Choroid plexus epithelial cell (primary cell): Measurements from ENCODE around the gene ESYT2.

ENCODE experiments used
- DNase-seq: peaks from one replicate; pipeline ENCODE4 v3.0.0-alpha.2; 2010; ENCODE audit warnings: low read depth
- H3K4me3 ChIP-seq: 2 replicates; pipeline ENCODE4 v1.5.1; 2011; ENCODE audit warnings: low read depth, mild to moderate bottlenecking, control low read depth, low read length, moderate library complexity
- TF ChIP-seq, protein P1 (sequence below): conservative IDR thresholded peaks from 2 replicates; pipeline ENCODE4 v1.5.1; 2011; ENCODE audit warnings: low read depth, mild to moderate bottlenecking, control low read depth, inconsistent platforms, low read length, moderate library complexity

ESYT2 gene

DNA sequence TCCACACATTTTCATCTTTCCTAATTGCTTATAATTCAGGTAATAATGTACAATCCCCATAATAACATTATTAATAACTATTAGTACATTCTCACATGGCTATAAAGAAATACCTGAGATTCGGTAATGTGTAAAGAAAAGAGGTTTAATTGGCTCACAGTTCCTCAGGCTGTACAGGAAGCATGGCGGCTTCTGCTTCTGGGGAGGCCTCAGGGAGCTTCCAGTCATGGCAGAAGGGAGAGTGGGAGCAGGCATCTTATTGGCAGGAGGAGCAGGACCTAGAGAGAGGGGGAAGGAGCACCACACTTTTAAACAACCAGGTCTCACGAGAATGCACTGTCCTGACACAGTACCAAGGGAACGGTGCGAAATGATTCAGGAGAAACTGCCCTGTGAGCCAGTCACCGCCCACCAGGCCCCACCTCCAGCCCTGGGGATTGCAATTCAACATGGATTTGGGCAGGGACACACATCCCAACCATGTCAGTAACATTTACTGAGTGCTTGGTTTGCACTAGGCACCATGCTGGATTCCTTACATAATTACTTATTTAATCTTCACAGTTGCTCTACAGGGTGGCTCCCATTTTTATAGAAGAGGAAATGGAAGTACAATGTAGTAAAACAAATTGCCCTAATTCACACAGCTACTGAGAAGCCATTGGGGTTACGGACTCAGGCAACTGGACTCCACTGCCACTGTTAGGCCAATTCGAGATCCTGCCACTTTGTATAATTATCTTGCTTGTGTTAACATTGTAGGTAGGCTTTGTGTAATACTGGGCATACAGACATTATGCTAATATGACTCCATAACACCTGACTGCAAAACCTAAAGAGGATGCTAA, 8.7 kb upstream of the ESYT2 start:
- DNase-seq: no peak
- TF ChIP-seq, protein P1, sequence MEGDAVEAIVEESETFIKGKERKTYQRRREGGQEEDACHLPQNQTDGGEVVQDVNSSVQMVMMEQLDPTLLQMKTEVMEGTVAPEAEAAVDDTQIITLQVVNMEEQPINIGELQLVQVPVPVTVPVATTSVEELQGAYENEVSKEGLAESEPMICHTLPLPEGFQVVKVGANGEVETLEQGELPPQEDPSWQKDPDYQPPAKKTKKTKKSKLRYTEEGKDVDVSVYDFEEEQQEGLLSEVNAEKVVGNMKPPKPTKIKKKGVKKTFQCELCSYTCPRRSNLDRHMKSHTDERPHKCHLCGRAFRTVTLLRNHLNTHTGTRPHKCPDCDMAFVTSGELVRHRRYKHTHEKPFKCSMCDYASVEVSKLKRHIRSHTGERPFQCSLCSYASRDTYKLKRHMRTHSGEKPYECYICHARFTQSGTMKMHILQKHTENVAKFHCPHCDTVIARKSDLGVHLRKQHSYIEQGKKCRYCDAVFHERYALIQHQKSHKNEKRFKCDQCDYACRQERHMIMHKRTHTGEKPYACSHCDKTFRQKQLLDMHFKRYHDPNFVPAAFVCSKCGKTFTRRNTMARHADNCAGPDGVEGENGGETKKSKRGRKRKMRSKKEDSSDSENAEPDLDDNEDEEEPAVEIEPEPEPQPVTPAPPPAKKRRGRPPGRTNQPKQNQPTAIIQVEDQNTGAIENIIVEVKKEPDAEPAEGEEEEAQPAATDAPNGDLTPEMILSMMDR: no peak
- no peak overlapping the region for H3K4me3 ChIP-seq

DNA sequence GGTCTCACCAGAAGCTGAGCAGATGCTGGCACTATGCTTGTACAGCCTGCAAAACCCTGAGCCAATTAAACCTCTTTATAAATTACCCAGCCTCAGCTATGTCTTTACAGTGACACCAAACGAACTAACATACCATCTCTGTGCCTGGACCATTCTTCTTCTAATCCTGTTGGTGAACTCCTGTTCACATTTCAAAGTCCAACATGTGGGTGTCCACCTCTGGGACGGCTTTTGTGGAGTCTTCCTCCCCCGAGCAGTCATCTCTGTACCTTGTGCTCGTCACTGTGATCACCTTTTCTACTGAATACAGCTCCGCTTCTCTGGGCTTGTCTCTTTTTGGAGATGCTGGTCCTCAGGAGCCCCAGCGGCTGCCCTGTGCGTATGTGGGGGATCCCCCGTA, 7.4 kb upstream of the ESYT2 start:
- TF ChIP-seq, protein P1: no peak
- H3K4me3 ChIP-seq: no peak overlapping the region
- DNase-seq: no peak

DNA sequence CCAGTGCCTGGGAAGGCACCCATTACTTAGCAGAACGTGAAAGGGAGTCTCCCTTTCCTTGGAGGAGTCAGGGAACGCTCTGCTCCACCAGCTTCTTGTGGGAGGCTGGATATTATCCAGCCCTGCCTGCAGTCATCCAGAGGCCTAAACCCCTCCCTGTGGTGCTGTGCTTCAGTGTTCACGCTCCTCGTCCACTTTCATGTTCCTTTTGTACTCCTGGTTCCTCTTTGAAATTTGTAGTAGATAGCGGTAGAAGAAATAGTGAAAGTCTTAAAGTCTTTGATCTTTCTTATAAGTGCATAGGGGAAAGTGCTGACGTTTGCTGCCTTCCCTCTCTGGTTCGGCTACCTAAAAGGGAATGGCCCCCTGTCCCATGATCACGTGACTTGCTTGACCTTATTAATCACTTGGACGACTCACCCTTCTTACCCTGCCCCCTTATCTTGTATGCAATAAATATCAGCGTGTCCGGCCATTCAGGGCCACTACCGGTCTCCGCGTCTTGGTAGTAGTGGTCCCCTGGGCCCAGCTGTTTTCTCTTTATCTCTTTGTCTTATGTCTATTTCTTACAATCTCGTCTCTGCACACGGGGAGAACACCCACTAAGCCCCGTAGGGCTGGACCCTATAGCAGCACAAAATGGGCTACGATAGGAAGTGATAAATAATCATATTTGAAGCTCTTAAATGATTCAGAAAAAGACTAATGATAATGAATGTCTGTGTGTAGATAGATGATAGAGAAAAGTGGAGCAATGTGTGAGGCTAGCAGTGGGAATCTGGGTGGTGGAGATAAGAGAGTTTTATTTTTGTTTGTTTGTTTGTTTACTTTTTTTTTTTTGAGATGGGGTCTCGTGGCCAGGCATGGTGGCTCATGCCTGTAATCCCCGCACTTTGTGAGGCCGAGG, 5.8 kb upstream of the ESYT2 start:
- H3K4me3 ChIP-seq: no peak overlapping the region
- TF ChIP-seq, protein P1: no peak
- no peak for DNase-seq

DNA sequence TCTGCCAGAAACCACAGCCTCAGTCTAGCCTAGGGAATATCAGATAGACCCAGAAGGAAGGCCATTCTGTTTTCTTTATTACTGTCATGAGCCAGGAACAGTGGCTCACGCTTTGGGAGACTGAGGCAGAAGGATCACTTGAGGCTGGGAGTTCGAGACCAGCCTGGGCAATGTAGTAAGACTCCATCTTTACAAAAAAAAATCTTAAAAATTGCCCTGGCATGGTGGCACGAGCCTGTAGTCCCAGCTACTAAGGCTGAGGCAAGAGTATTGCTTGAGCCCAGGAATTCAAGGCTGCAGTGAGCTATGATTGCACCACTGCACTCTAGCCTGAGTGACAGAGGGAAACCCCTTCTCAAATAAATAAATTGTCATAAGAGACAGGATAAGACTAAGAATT, 3.7 kb upstream of the ESYT2 start:
- DNase-seq: no peak
- TF ChIP-seq, protein P1: no peak
- H3K4me3 ChIP-seq: no peak overlapping the region

DNA sequence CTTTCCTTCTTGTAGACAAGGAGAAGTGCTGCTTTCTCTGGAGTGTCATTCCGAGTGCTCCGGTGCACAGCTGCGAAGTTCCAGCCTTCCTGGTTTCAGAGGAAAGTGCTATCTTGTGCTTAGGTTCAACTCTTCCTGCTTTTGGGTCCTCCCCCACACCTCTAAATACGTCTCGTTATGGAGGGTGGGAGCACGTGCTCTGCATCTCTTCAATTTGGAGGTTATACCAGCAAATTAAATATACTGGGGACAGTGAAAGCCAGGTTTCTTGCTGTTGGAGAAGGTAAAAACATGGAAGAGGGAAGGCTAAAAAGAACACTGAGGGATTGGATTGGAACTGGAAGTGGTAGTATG, 2.4 kb upstream of the ESYT2 start:
- no peak overlapping the region for H3K4me3 ChIP-seq
- TF ChIP-seq, protein P1: no peak

DNA sequence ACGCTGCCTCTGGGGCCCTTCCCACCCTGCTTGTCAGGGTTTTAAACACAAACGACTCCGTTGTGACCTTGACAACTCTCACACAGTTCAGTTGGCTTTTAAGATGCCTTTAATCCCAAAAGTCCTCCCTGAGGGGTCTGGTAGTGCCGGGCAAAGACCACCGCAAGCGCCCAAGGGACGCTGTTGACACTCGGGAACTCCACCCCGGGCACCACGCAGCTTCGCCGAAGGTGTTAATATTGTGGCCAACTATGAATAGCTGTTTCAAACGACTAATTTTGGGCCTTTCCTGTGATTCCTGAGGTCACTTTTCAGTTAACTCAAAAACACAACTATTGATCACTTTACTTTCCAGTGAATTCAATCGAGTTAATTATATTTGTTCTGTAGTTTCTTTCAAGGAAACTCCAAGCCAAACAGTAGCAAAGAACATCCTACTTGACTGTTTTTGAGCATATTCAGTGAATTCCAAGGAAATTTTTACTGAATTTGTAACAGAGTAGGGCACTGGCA, 958 bp upstream of the ESYT2 start:
- peak overlapping the region; percentile 86 for H3K4me3 ChIP-seq
- DNase-seq: no peak

More for the DNA sequence above, 2.4 kb upstream of the ESYT2 start:
- DNase-seq: no peak

More for the DNA sequence above, 958 bp upstream of the ESYT2 start:
- TF ChIP-seq, protein P1: no peak
